GM19238 (cell line): ENCODE results near the gene UBALD1.

ENCODE experiments used
- DNase-seq: peaks from one replicate; pipeline ENCODE4 v3.0.0; 2011; ENCODE audit warnings: low spot score; ENCODE audit not compliant: insufficient read length

UBALD1 gene

DNA sequence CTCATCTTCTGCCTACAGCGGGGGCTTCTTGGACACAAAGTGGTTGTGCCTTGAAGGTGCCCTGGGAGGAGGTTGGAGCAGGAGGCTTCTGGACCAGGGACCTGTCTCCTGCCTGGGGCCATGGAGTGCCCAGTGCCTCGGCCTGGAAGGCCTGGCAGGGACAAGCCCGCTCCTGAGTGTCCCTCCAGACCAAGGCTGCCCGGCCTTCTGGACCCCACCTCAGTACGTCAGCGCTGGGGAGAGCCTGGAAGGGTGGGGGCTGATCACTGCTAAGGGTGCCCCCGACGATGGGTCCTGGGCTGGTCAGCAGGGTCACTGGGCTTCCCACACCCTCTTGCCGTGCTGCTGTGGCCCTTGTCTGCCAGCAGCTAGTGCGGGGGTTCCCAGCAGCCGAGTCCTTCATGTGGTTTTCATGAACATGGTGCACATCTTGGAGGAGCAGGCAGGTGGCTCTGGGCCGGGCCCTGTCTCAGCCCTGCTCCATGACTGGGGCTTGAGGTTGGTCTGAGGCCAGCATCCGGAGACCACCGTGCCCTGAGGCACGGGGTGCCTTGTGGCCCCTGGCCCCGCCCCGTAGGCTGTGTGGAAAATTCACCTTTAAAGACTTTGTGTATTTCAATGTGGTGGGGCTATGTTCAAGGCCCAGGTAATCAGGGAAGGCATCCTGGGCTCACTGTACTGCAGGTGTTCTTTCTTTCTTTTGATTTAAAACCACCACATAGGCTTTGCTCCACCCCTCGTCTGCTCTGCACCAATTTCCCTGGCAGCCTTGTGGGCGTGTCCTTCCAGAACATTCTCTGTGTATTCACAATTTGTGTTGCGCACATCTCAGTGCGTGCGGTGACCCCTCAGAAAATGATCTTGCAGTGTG, 32.3 kb upstream of the UBALD1 start:
- no peak for DNase-seq

DNA sequence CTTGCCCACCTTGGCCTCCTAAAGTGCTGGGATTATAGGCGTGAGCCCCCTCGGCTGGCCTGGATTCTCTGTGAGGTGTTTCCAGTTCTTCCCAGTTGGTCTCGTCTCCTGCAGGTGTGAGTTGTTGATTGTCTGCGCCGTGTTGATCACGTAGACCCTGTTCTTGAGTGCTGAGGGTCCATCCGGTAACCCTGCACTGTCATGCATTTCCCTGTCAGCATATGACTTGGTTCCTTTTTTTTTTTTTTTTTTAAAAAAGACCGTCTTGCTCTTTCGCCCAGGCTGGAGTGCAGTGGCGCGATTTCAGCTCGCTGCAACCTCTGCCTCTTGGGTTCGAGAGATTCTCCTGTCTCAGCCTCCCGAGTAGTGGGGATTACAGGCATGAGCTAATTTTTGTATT, 27.2 kb upstream of the UBALD1 start:
- DNase-seq = no peak

GRCh38 chr16:4641306-4641687, 26.6 kb upstream of the UBALD1 start:
- DNase-seq = no peak

GRCh38 chr16:4640572-4641305, 26.1 kb upstream of the UBALD1 start:
- DNase-seq = no peak

DNA sequence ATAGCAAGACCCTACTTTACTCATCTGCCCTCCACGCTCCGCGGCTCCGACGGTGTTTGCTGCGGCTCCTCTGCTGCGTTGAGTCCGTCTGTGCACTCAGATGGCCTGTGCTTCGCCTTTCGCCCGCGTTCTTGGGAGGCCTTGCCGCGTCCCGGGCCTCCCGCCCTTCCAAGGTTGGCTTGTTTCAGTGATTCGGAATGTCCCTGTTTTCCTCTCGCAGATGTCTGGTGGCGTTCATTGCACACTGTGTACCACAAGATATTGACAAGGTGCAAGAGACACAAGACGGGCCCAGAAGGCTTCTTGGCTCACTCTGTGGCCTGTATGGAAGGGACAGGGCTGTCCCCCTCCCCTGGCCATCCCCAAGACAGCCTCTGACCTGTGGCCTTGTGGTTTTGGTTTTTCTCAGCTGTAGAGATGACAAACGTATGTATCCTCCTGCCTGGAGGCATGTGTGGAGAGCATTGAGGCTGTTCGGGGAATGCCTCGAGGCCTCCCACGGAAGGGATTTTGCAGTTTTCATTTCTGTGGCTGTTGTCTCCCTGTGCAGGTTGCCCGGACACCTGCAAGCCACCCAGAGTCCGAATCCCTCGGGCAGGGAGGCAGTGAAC, 25.3 kb upstream of the UBALD1 start:
- no peak for DNase-seq

DNA sequence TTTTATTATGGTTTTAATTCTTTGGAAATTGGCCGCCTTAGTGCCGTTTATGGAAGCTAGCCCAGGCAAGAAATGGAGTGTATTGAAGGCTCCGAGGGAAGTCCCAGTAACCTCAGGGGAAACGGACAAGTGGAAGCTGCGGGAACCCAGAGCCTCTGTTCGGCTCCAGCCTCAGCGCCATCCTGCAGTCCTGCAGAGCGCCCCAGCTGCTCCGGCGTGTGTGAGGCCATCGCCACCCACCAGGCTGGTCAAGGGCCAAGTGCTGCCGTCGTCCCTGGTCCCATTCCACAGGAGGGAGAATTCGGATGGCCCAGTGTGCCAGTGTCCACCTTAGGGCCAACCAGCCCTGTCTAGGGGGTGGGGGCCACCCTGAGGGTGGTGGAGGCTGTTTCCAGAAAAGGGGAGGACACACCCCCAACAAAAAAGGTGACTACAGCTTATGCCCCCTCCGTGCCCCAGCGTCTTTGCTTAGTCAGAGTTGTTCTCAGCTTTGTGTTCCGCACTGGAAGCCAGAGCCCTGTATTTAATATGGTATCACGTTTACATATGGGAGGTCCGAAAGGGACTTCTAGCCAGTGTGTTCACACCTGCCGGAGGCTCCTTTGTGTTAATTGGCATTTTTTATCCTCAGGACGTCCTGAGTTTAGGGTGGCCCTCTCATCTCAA, 22.9 kb upstream of the UBALD1 start:
- no peak for DNase-seq

DNA sequence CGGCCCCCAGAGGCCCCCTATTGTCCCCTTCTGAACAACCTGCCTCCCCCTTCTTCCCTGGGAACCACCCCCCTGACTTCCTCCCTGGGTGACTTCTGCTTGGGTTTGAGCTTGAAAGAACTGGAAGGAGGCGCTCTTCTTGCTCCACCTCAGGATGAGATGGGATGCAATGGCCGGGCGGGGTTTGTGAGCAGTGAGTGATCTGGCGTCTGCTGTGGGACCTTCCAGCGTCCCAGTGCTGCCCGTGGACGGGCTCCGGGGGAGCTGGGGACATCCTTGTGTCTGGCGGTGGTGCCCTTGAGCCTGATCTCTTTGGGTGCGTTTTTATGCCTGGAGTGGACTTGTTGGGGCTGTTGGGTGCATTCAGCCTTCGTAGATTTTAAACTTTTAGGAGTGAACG, 21.5 kb upstream of the UBALD1 start:
- no peak for DNase-seq

GRCh38 chr16:4634768-4635167, 20.1 kb upstream of the UBALD1 start:
- DNase-seq = no peak

DNA sequence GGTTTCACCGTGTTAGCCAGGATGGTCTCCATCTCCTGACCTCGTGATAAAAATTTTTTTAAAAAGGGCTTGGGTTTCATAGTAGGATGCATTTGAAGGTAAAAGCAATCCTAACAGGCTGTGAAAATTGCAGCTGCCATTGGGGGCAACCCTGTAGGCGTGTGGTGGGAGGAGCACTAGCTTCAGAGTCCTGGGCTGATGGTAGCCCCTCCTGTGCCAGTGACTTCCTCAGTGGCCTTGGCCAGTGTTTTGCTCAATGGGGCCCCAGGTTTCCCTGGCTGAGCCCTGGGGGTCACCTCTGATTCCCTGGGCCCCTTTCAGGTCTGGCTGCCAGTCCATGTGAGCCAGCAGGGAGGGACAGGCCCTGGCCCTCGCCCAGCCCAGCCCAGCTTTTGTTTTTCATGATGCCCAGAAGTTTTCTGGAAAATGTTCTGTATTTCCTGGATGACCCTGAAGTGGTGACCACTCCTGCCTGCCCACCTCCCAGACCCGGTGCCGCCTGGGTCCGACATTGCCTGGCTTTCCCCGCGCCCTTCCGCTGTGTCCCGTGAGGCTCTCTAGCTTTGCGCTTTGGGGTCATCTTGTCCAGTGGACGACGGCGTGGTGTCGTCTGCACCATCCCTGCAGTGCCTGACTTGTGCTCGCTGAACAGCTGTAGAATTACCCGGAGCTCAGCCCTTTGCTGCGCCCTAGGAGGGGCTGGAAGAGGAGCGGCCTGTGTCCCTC, 19.4 kb upstream of the UBALD1 start:
- DNase-seq = no peak

GRCh38 chr16:4631444-4631843, 16.8 kb upstream of the UBALD1 start:
- no peak for DNase-seq

GRCh38 chr16:4628283-4628682, 13.6 kb upstream of the UBALD1 start:
- DNase-seq = no peak

DNA sequence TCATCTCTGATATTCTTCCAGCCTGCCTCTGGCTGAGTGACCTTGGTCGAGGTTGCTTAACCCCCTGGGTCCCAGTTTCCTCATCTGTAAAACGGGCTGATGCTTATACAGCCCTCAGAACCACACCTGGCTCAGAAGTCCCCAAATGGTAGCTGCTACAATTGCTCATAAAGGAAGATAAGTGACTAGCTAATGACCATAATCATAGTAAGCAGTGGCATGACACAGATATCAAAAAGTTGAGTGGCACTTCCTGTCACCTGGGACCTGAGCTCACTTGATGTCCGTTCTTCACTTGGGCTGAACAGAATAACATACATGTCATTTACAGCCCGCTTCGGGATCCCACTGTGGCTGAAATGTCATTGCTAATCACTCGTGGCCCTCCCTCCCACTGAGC, 11.7 kb upstream of the UBALD1 start:
- DNase-seq = no peak

DNA sequence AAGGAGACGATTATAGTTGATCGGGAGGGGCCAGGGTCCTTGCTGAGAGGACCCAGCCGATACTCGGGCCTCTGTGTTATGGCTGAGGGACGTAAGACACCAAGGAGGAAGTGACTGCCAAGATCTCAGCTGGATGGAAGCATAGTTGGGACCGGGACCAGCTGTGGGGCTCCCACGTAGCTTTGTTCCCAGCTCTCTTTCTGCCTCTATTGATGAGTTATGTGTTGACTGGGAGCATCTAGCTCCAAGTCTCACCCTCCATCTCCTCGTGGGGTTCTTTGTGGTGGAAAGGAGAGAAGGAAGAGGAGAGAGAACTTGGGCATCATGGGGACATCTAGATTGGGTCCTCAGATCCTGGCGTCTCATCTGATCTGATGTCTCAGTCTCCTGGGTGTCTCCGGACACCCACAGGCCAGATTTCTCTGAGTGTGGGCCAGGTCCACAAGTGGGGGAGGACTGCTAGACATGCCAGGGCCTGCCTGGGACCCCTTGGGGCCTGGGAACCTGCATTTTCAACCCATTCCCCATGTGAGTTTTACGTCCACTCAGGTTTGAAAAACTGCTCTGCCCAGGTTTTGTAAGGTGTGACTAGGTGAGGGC, 11.0 kb upstream of the UBALD1 start:
- DNase-seq = no peak

DNA sequence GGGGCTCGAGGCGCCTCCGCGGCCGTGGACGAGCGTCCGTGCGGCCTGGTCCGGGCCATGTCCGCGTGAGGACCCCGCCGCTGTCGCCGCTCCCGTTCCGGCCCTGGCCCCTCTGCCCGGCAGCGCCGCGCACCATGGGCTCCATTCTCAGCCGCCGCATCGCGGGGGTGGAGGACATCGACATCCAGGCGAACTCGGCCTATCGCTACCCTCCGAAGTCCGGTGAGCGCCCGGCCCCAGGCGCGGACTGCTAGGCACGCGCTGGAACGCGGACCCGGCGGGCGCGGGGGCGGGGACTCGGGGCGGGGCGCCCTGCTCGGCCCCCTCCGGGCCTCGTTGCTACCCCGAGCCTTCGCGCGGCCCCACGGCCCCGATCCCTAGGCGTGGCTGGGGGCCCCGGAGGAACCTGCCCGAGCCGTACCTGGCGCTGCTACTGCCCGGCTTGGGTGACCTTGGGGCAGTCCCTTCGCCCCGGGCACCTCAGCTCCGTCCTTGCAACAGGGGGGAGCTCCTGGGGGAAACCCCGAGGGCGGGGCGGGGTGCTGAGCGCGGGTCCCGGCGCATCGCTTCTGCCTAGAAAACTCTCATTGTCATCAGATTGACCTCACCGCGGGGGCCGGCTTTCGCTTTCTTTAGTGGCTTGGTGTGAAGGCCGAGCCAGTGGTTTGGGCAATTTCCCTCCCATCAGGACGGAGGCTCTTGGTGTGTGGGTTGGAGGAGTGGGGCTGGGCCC, 10.3 kb upstream of the UBALD1 start:
- peak; percentile 74 for DNase-seq

DNA sequence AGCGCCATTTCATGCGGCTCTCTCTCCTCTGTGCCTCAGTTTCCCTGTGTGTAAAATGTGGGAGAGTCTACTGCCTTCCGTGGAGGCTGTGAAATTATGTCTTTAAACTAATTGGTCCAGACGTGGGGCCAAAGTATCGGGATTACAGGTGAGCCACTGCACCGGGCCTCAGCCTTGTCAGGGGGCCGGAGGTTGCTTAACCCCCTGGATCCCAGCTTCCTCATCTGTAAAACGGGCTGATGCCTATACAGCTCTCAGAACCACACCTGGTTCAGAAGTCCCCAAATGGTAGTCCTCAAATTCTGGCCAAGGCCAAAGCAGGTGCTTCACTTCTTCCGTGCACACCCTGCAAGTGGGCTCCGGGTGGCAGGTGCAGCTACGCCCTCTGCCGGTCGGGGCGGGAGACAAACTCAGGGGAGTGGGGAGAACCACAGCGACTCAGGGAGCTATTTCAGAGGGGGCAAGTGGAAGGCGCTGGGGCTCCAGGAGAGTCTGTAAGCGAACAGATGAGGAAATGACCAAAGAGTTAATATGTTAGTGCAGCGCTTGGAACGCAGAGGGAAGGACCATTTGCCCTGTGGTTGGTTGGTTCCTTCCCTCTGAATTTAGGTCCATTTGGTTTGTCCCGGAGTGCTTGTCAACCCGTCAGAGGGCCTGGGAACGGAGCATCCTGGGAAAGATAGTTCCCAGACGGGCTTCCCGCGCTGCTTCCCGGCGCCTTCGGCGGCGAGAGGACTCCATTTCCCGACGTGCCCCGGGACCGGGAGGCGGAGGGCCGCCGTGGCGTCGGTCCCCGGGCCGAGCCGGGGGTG, 9.5 kb upstream of the UBALD1 start, which contains the start of gene MGRN1:
Gene MGRN1, plus strand, starts transcription at position 812 of the 812 bp plus-strand sequence. CDS start 135 bp downstream, outside the sequence.
- peak; percentile 96 for DNase-seq

DNA sequence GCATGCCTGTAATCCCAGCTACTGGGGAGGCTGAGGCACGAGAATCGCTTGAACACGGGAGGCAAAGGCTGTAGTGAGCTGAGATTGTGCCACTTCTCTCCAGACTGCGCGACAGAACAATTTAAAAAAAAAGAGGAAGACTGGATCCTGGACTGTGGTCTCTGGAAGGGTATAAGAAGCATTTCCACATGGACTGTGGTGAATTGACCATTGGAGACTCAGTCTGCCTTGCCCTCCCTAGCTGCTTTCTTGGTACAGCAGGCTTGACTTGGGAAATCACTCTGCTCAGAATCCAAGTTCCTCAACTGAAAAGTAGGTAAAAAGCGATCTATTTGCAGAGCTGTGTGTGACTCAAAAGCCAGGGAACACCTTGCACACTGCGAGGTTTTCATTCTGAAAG, 8.9 kb upstream of the UBALD1 start:
- no peak for DNase-seq

- no peak for DNase-seq
Measured at GRCh38 chr16:4618645-4619418, 4.1 kb upstream of the UBALD1 start.

DNA sequence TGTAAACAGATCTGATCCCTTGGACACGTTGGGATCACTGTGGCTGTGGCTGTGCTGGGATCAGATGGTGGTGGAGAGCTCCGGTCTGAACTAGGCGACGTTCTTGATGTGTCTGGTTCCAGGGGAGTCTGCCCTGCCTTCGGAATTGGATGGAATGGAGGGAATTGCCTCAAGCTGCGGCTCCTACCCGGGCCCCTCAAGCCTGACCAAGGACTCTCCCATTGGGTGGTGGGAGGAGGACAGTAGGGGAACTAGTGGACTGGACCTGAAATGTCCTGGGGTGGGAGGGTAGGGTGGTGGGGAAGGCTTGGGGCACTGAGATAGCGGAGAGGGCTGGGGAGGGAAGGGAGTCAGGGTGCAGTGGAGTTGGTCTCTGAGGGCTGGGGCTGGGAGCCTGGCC, 3.2 kb upstream of the UBALD1 start:
- no peak for DNase-seq
